ENCODE measurements around the gene COL7A1.

Gene COL7A1

DNA sequence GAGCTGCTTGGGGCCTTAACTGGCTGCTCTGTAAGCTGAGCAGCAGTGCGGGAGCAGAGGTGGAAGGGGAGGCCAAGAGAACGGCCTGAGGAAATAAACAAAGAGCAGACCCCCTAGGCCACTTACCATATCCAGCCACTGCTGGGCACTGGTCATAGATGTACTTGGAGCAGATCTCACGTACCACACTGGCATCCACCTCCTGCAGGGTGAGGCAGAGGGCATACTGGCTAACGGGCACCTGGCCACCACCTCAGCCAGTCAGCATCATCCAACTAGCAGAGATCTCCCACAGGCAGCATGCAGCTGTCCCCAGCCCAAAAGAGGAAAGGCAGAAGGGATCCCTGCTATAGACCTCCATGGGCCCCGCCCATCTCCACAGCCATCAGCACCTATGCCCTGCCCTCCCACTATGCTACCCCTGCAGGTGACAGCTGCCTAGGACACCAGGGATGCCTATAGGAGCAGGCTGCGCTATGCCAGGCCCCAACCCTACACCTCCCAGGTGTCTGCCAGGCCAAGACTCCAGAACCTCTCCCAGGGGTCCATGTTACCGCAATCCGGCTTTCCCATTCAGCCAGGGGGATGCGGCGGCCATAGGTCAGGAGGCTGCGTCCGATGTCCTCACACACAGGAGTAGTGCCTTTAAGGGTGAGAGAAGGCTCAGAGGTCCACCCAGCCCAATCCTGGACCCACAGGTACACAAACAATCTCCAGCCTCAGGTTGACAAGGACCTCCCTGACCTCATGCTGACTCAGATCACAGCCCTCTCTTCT is 4.6 kb upstream of the COL7A1 start:
- H3K9me3 ChIP-seq (ENCODE audit: severe bottlenecking) = no peaks in the 10 kb centered on the region
- H3K4me3 ChIP-seq (ENCODE audit: low read depth, low read length) = no peak overlapping the region
- DNase-seq = no peak
- peaks cover 72% of the 10 kb centered on the region for H3K36me3 ChIP-seq
- H3K27ac ChIP-seq = no peak overlapping the region
- no peaks in the 10 kb centered on the region for H3K27me3 ChIP-seq (ENCODE audit: insufficient read depth, low read depth, severe bottlenecking)
- TF ChIP-seq, protein P1, sequence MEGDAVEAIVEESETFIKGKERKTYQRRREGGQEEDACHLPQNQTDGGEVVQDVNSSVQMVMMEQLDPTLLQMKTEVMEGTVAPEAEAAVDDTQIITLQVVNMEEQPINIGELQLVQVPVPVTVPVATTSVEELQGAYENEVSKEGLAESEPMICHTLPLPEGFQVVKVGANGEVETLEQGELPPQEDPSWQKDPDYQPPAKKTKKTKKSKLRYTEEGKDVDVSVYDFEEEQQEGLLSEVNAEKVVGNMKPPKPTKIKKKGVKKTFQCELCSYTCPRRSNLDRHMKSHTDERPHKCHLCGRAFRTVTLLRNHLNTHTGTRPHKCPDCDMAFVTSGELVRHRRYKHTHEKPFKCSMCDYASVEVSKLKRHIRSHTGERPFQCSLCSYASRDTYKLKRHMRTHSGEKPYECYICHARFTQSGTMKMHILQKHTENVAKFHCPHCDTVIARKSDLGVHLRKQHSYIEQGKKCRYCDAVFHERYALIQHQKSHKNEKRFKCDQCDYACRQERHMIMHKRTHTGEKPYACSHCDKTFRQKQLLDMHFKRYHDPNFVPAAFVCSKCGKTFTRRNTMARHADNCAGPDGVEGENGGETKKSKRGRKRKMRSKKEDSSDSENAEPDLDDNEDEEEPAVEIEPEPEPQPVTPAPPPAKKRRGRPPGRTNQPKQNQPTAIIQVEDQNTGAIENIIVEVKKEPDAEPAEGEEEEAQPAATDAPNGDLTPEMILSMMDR (IDR thresholded peaks at IDR 0.05; ENCODE audit: low read depth, low read length) = no peak

DNA sequence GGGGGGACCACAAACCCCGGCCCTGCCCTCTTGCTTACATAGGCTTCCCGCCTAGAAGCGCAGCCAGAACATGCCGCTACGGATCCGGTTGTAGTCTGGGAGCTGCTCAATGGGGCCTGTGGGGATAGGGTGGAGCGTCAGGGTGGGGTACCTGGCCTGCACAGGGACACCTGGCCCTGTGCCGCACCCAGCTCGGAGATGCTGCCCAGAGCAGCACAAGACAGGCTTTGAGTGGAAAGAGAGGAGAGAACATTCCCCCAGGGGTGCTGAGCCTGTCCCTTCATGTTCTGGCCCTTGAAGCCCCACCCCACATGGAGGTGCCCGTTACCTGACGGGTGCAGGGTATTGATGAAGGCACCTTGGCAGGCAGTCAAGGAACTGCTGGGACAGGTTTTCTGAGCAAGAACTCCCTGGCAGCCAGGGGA is 4.0 kb upstream of the COL7A1 start:
- Histone ChIP-seq H3K27me3 (ENCODE audit: insufficient read depth, low read depth, severe bottlenecking) (no peaks in the 10 kb centered on the region), H3K9me3 (ENCODE audit: severe bottlenecking) (no peaks in the 10 kb centered on the region), H3K4me3 (ENCODE audit: low read depth, low read length) (no peak overlapping the region), H3K36me3 (peaks cover 66% of the 10 kb centered on the region), H3K27ac (no peak overlapping the region)
- TF ChIP-seq, protein P1 (IDR thresholded peaks at IDR 0.05; ENCODE audit: low read depth, low read length) = no peak
- no peak for DNase-seq

DNA sequence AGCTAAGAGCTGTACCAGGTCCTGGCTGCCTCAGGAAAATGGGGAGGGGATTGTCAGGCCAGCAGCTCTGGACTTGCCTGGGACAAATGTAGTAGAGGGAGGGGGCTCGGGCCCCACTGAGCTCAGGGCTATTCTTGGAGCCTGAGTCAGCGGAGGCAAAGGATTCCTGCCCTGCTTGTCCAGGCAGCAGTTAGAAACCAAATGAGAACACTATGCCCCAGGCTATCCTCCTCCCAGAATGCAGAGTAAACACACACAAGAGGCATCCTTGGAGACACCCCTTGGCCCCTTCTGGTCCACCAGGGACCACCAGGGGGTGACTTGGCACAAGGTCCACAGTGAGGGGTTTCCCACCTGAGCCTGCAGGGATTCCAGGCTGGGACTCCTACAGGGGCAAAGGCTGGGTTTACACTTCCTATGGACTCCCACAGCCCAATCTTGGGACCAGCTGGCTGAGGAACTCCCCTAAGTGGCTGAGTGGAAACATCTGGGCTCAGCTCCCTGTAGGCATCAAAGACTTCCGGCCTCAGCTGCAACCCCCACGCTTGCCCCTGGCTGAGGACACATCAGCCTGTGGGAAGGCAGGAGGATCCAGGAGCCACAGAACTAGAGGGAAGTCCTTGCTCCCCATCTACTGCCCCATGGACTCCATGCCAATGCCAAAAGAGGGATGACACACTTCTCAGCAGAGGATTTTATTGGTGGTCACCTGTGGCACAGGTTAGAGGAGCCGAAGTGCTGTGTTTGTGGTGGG is 3.4 kb upstream of the COL7A1 start:
- no peak overlapping the region for H3K27ac ChIP-seq
- TF ChIP-seq, protein P1 (IDR thresholded peaks at IDR 0.05; ENCODE audit: low read depth, low read length) = no peak

DNA sequence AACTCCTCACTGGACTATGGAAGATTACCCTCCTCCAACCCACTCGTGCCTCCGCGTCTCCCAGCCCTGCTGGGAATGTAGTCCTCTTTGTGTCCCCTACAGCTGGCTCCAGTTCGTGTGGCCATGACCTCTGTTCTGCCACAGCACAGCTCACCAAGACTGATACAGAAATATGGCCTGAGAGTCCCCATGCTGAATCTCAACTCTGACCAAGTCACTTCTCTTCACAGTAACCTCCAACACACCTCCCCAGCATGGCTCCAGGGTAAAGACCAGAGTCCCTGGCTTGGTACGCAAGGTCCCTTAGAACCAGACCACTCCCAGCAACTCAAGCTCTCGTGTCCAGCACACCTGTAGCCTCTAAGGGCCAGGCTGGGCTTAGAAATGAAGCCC is 2.3 kb upstream of the COL7A1 start:
- H3K27me3 ChIP-seq (ENCODE audit: insufficient read depth, low read depth, severe bottlenecking) = no peaks in the 10 kb centered on the region
- H3K9me3 ChIP-seq (ENCODE audit: severe bottlenecking) = no peaks in the 10 kb centered on the region
- DNase-seq = no peak
- no peak overlapping the region for H3K4me3 ChIP-seq (ENCODE audit: low read depth, low read length)
- H3K27ac ChIP-seq = no peak overlapping the region; the same call in 1 of the 2 replicates
- TF ChIP-seq, protein P1 (IDR thresholded peaks at IDR 0.05; ENCODE audit: low read depth, low read length) = no peak
- H3K36me3 ChIP-seq = peaks cover 50% of the 10 kb centered on the region

More for the DNA sequence above, 3.4 kb upstream of the COL7A1 start:
- DNase-seq = no peak
- H3K9me3 ChIP-seq (ENCODE audit: severe bottlenecking) = no peaks in the 10 kb centered on the region
- H3K27me3 ChIP-seq (ENCODE audit: insufficient read depth, low read depth, severe bottlenecking) = no peaks in the 10 kb centered on the region
- H3K36me3 ChIP-seq = peaks cover 61% of the 10 kb centered on the region
- no peak overlapping the region for H3K4me3 ChIP-seq (ENCODE audit: low read depth, low read length)

- Histone ChIP-seq H3K9me3 (ENCODE audit: severe bottlenecking) (no peaks in the 10 kb centered on the region), H3K4me3 (ENCODE audit: low read depth, low read length) (no peak overlapping the region), H3K27ac (no peak overlapping the region), H3K27me3 (ENCODE audit: insufficient read depth, low read depth, severe bottlenecking) (no peaks in the 10 kb centered on the region), H3K36me3 (peaks cover 45% of the 10 kb centered on the region)
- no peak for DNase-seq
- TF ChIP-seq, protein P1 (IDR thresholded peaks at IDR 0.05; ENCODE audit: low read depth, low read length) = no peak
Measured at GRCh38 chr3:48596676-48597407, 1.7 kb upstream of the COL7A1 start.

Measured in WERI-Rb-1 (cell line).